OCI-LY7 (cell line): Measurements from ENCODE around the gene ADPRS. TPM values are rescaled to one million over a fixed set of nuclear protein-coding genes. Genes with fewer than 3 reads are reported as not detected.

Source experiments
- BruUV-seq: library from RNA; stranded (reverse); fragments of 400-500 nt; replicated peaks from 2 replicates; lab custom pipeline; 2021; lab: Mats Ljungman, UMichigan
- CTCF ChIA-PET: fragments of 300-600 bp; sonication (Branson Sonifier 250); formaldehyde crosslinking; loops from one replicate; lab custom pipeline; 2022; ENCODE audit warnings: antibody characterized with exemption; ENCODE audit not compliant: unreplicated experiment; lab: Charles Lee
- POLR2A ChIA-PET: fragments of 300-600 bp; sonication (Branson Sonifier 250); formaldehyde crosslinking; loops from one replicate; lab custom pipeline; 2022; ENCODE audit warnings: antibody characterized with exemption; lab: Charles Lee
- DNase-seq: peaks from one replicate; pipeline ENCODE4 v3.0.0-alpha.2; 2015; ENCODE audit warnings: low spot score
- H2AFZ ChIP-seq: fragments of 200-600 bp; sonication (generic), shearing (Covaris generic); 2 replicates; pipeline ENCODE4 v1.6.1; 2014; ENCODE audit warnings: mild to moderate bottlenecking, antibody characterized with exemption, low read length, moderate library complexity
- H3K27ac ChIP-seq: fragments of 200-600 bp; sonication (generic); 2 replicates; pipeline ENCODE4 v1.5.1; 2014; ENCODE audit warnings: mixed run types, low read depth, mild to moderate bottlenecking, moderate library complexity, low read length, inconsistent platforms; ENCODE audit not compliant: poor library complexity, severe bottlenecking
- H3K36me3 ChIP-seq: fragments of 200-600 bp; sonication (generic); 2 replicates; pipeline ENCODE4 v1.6.1; 2014; ENCODE audit warnings: mild to moderate bottlenecking, antibody characterized with exemption, low read length, moderate library complexity, mixed read lengths; ENCODE audit not compliant: insufficient read depth
- H3K4me1 ChIP-seq: fragments of 200-600 bp; sonication (generic); 2 replicates; pipeline ENCODE4 v1.5.1; 2014; ENCODE audit warnings: mild to moderate bottlenecking, low read length; ENCODE audit not compliant: insufficient read depth, poor library complexity, severe bottlenecking
- H3K4me2 ChIP-seq: fragments of 200-600 bp; sonication (generic); 2 replicates; pipeline ENCODE4 v1.6.1; 2014; ENCODE audit warnings: mild to moderate bottlenecking, low read length
- H3K4me3 ChIP-seq: fragments of 200-600 bp; sonication (generic); 2 replicates; pipeline ENCODE4 v1.5.1; 2014; ENCODE audit warnings: mild to moderate bottlenecking, low read depth, low read length; ENCODE audit not compliant: poor library complexity, severe bottlenecking
- H3K79me2 ChIP-seq: fragments of 200-600 bp; sonication (generic); 2 replicates; pipeline ENCODE4 v1.6.1; 2016; ENCODE audit warnings: low read depth, mild to moderate bottlenecking, low read length, moderate library complexity, mixed read lengths; ENCODE audit not compliant: insufficient read depth
- H3K9me2 ChIP-seq: fragments of 200-600 bp; sonication (generic); 2 replicates; pipeline ENCODE4 v1.6.1; 2016; ENCODE audit warnings: mild to moderate bottlenecking, low read length, mixed read lengths; ENCODE audit not compliant: insufficient read depth
- H3K9me3 ChIP-seq: fragments of 200-600 bp; sonication (generic); 2 replicates; pipeline ENCODE4 v1.6.1; 2014; ENCODE audit warnings: mild to moderate bottlenecking, mixed run types, low read length, mixed read lengths
- H4K20me1 ChIP-seq: fragments of 200-600 bp; sonication (generic); 2 replicates; pipeline ENCODE4 v1.6.1; 2014; ENCODE audit warnings: mild to moderate bottlenecking, antibody characterized with exemption, low read length, moderate library complexity, mixed read lengths; ENCODE audit not compliant: insufficient read depth
- CTCF ChIP-seq: fragments of 200-600 bp; sonication (generic); conservative IDR thresholded peaks from 2 replicates; pipeline ENCODE4 v1.5.1; 2014; ENCODE audit warnings: mild to moderate bottlenecking, antibody characterized with exemption, low read length, moderate library complexity, mixed read lengths
- EZH2phosphoT487 ChIP-seq: fragments of 200-600 bp; sonication (generic); IDR thresholded peaks from 2 replicates; pipeline ENCODE4 v1.6.1; 2018; ENCODE audit warnings: low read depth, borderline replicate concordance, mild to moderate bottlenecking, mixed run types, antibody characterized with exemption, low read length, moderate library complexity, mixed read lengths
- intact Hi-C: fragments of 100-400 bp; cut with micrococcal nuclease; formaldehyde crosslinking; loops from one replicate; pipeline ENCODE4 v1.10.0; 2022; ENCODE audit not compliant: unreplicated experiment
- total RNA-seq, 2 experiments: library from RNA; depleted of rRNA in 1 of 2; stranded (reverse); fragments of >200 nt in 1 of 2; shearing (Covaris generic) in 1 of 2; gene quantifications; 2 replicates each; pipeline ENCODE4 v1.2.3, GENCODE V29; 2014 to 2022

ADPRS gene
- total RNA-seq, 2 experiments from 2014 or later = 29.3 to 42.3 TPM

- no peaks in the 10 kb centered on the region for H3K9me3 ChIP-seq
- H3K4me1 ChIP-seq = no peaks in the 10 kb centered on the region
- no peaks in the 10 kb centered on the region for H3K9me2 ChIP-seq
- no peak overlapping the region for H3K4me2 ChIP-seq
- TF ChIP-seq EZH2phosphoT487 (no peak), CTCF (no peak)
- no peak overlapping the region for H3K4me3 ChIP-seq
- no peaks in the 10 kb centered on the region for H3K36me3 ChIP-seq
- H3K27ac ChIP-seq = no peak overlapping the region
- H3K79me2 ChIP-seq = no peaks in the 10 kb centered on the region
- no TSS peak for BruUV-seq
- intact Hi-C loops = no loop called here
- no peaks in the 10 kb centered on the region for H4K20me1 ChIP-seq
- POLR2A ChIA-PET = interaction anchor here (0.6 kb wide), 1 partner anchor 52 kb away, joined by 3 read pairs; no protein-coding TSS in a partner anchor
- CTCF ChIA-PET = no interaction called here
- H2AFZ ChIP-seq = no peak overlapping the region
- no peak for DNase-seq
Measured at GRCh38 chr1:36109041-36109679, 20.5 kb downstream of the ADPRS start.

DNA sequence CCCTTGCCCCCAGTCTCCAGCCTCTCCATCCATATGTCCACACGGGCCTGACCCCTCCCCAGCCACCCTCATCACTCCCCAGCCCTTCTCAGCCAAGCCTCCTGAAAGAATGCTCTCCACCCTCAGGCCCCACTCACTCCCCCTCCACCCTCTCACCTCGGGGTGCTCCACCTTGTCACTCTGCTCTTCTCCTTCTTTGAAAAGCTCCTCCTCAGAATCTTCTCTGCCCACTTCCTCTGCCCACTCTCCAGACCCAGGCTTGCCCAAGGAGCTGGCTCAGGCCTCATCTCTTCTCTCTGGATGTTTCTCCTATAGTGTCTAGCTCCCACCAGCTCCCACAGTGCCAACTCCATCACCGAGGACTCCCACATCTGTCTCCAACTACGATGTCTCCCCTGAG lies 22.5 kb downstream of the ADPRS start:
- no peak overlapping the region for H3K4me3 ChIP-seq
- H4K20me1 ChIP-seq = no peaks in the 10 kb centered on the region
- H3K4me2 ChIP-seq = no peak overlapping the region
- TF ChIP-seq CTCF (no peak), EZH2phosphoT487 (no peak)
- no peaks in the 10 kb centered on the region for H3K4me1 ChIP-seq
- no peak for DNase-seq
- BruUV-seq = no TSS peak
- intact Hi-C loops = no loop called here
- no peak overlapping the region for H2AFZ ChIP-seq
- H3K9me3 ChIP-seq = no peaks in the 10 kb centered on the region
- CTCF ChIA-PET = interaction anchor here (1.0 kb wide), 1 partner anchor 24 kb away, joined by 4 read pairs; no protein-coding TSS in a partner anchor
- H3K9me2 ChIP-seq = no peaks in the 10 kb centered on the region
- H3K27ac ChIP-seq = no peak overlapping the region
- no peaks in the 10 kb centered on the region for H3K79me2 ChIP-seq
- POLR2A ChIA-PET = interaction anchor here (1.1 kb wide), 1 partner anchor 9 kb away, joined by 5 read pairs; no protein-coding TSS in a partner anchor
- H3K36me3 ChIP-seq = no peaks in the 10 kb centered on the region

DNA sequence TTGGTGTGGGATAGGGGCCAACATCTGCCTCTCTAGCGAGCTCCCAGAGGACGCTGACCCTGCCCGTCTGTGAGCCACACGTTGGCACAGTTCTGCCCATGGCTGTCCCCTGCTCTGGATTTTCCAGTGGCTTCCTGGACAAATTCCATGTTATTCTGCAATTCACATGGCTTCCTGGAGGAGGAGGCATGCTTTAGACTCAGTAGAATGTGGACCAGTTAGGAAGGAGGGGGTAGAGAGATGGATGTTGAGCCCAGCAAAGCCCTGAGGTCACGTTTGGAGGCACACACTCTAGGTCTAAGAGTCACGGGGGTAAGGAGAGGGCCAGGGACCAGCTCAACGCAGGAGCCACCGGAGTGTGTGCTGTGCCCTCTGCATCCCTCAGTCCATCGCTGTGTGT lies 24.1 kb downstream of the ADPRS start:
- Histone ChIP-seq H3K79me2 (no peaks in the 10 kb centered on the region), H3K9me3 (no peaks in the 10 kb centered on the region), H3K4me3 (no peak overlapping the region), H3K9me2 (no peaks in the 10 kb centered on the region), H3K4me1 (no peaks in the 10 kb centered on the region), H4K20me1 (no peaks in the 10 kb centered on the region), H3K27ac (no peak overlapping the region), H3K36me3 (no peaks in the 10 kb centered on the region), H3K4me2 (no peak overlapping the region), H2AFZ (no peak overlapping the region)
- BruUV-seq = no TSS peak
- ChIA-PET CTCF (no interaction called here), POLR2A (no interaction called here)
- intact Hi-C loops = no loop called here
- DNase-seq = no peak
- TF ChIP-seq CTCF (no peak), EZH2phosphoT487 (no peak)
